Measurements from ENCODE around the gene PLCH2.
"Not testable (repeated sequence)": the region's sequence is repeated elsewhere in the genome, so short reads cannot be mapped to it uniquely, and the experiment has no call there.

The PLCH2 gene

GRCh38 chr1:2438641-2439040 is 37.4 kb upstream of the PLCH2 start:
- DNase-seq = no peak
- intact Hi-C loops (cut with DNase I) = no loop called here

- intact Hi-C loops (cut with DNase I) = no loop called here
- DNase-seq = no peak
Measured at GRCh38 chr1:2439369-2439768, 36.7 kb upstream of the PLCH2 start.

GRCh38 chr1:2440346-2440745 is 35.7 kb upstream of the PLCH2 start:
- intact Hi-C loops (cut with DNase I) = not testable (repeated sequence)
- DNase-seq = peak in 1 of 42 donors; percentile 23

GRCh38 chr1:2441746-2442145 is 34.3 kb upstream of the PLCH2 start:
- DNase-seq = peak in 22 of 42 donors; percentile 27 to 79 (median 61)
- intact Hi-C loops (cut with DNase I) = no loop called here

- intact Hi-C loops (cut with DNase I) = no loop called here
- DNase-seq = no peak
Measured at GRCh38 chr1:2442661-2443060, 33.4 kb upstream of the PLCH2 start.

GRCh38 chr1:2443277-2444137 is 32.6 kb upstream of the PLCH2 start:
- intact Hi-C loops (cut with DNase I) = no loop called here
- DNase-seq = peak; percentile 41 to 91 (median 82)

GRCh38 chr1:2444138-2444591 is 31.9 kb upstream of the PLCH2 start:
- intact Hi-C loops (cut with DNase I) = no loop called here
- no peak for DNase-seq

GRCh38 chr1:2445162-2445822 is 30.8 kb upstream of the PLCH2 start:
- intact Hi-C loops (cut with DNase I) = no loop called here
- DNase-seq = peak in 6 of 42 donors; percentile 27 to 62 (median 46)

GRCh38 chr1:2445823-2446215 is 30.3 kb upstream of the PLCH2 start:
- intact Hi-C loops (cut with DNase I) = no loop called here
- peak in 10 of 42 donors; percentile 32 to 69 (median 62) for DNase-seq

- DNase-seq = peak; percentile 51 to 89 (median 74)
- intact Hi-C loops (cut with DNase I) = no loop called here
Measured at GRCh38 chr1:2446394-2446793, 29.7 kb upstream of the PLCH2 start.

- intact Hi-C loops (cut with DNase I) = no loop called here
- DNase-seq = peak in 39 of 42 donors; percentile 32 to 90 (median 77)
Measured at GRCh38 chr1:2446861-2447260, 29.2 kb upstream of the PLCH2 start.

GRCh38 chr1:2447276-2448097 is 28.6 kb upstream of the PLCH2 start:
- intact Hi-C loops (cut with DNase I) = no loop called here
- DNase-seq = peak in 5 of 42 donors; percentile 32 to 61 (median 44)

- no peak for DNase-seq
- intact Hi-C loops (cut with DNase I) = no loop called here
Measured at GRCh38 chr1:2448098-2448445, 28.0 kb upstream of the PLCH2 start.

GRCh38 chr1:2449636-2450454 is 26.2 kb upstream of the PLCH2 start:
- intact Hi-C loops (cut with DNase I) = no loop called here
- DNase-seq = peak in 25 of 42 donors; percentile 29 to 74 (median 58)

- peak in 14 of 42 donors; percentile 19 to 73 (median 49) for DNase-seq
- intact Hi-C loops (cut with DNase I) = no loop called here
Measured at GRCh38 chr1:2451741-2452140, 24.3 kb upstream of the PLCH2 start.

GRCh38 chr1:2452201-2452931 is 23.7 kb upstream of the PLCH2 start:
- intact Hi-C loops (cut with DNase I) = no loop called here
- peak in 41 of 42 donors; percentile 70 to 94 (median 83) for DNase-seq

GRCh38 chr1:2452932-2453315 is 23.2 kb upstream of the PLCH2 start:
- intact Hi-C loops (cut with DNase I) = no loop called here
- DNase-seq = peak in 2 of 42 donors; percentile 33 to 55

- no peak for DNase-seq
- intact Hi-C loops (cut with DNase I) = no loop called here
Measured at GRCh38 chr1:2454227-2454626, 21.9 kb upstream of the PLCH2 start.

All from head of caudate nucleus (tissue), 42 donors.